ENCODE measurements around the gene FHIT. TPM values are rescaled to one million over a fixed set of nuclear protein-coding genes. Genes with fewer than 3 reads are reported as not detected.

Gene FHIT
- total and polyA plus RNA-seq, 7 donors = 0.98 to 10.4 (median 4.0) TPM

DNA sequence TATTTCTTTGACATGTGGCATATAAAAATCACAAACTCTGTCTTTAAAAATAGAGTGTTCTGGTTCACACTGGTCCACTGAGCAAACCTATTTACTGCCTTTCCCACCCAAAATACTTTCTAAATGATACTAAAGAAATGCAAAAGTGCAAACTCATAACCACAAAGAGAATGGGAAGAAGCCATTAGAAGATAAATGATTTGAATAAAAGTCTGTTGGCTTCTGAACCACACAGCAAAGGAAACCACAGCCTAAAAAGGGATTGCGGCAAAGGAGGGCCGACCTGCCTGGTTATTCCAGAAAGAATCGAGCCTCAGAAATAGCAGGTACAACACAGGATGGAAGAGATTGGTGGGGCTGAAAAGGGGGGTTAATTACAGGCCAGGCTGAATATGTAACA is 599.5 kb downstream of the FHIT start:
- 65 to 78% (median 78%) methylated on average over 3 of the region's 3 CpGs for WGBS, 3 donors
- Histone ChIP-seq H3K9me3 (no peaks in the 10 kb centered on the region), H3K4me1 (no peaks in the 10 kb centered on the region), H3K36me3 (ENCODE audit: insufficient read depth in 1 of 2, low read depth in 1 of 2) (no peaks in the 10 kb centered on the region), H3K27ac (no peak overlapping the region), H3K4me3 (no peak overlapping the region), H3K27me3 (ENCODE audit: insufficient read depth in 3 of 3, low read length in 2 of 3) (no peaks in the 10 kb centered on the region)
- ATAC-seq (no peak), DNase-seq (no peak)
- intact Hi-C loops (cut with DNase I) = no loop called here
- TF ChIP-seq, protein P1, sequence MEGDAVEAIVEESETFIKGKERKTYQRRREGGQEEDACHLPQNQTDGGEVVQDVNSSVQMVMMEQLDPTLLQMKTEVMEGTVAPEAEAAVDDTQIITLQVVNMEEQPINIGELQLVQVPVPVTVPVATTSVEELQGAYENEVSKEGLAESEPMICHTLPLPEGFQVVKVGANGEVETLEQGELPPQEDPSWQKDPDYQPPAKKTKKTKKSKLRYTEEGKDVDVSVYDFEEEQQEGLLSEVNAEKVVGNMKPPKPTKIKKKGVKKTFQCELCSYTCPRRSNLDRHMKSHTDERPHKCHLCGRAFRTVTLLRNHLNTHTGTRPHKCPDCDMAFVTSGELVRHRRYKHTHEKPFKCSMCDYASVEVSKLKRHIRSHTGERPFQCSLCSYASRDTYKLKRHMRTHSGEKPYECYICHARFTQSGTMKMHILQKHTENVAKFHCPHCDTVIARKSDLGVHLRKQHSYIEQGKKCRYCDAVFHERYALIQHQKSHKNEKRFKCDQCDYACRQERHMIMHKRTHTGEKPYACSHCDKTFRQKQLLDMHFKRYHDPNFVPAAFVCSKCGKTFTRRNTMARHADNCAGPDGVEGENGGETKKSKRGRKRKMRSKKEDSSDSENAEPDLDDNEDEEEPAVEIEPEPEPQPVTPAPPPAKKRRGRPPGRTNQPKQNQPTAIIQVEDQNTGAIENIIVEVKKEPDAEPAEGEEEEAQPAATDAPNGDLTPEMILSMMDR (IDR thresholded peaks at IDR 0.05) = no peak

DNA sequence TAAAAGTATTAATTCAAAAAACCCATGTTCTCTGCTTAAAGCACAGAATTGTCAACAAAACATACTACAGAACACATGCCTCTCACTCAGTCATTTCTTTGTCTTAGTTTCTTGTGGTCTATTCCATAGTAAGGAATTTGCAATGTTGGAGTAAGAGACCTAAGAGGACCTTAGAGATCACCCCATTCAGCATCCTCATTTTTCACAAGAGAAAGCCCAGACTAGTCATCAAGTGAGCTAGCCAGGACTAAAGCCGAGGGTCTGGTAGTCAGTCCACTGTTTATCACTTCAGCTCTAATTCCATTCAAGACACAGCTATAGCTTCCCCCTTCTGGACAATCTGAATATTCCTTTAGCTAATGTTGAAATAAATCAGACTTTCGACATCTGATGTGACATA is 601.1 kb downstream of the FHIT start:
- H3K27me3 ChIP-seq (ENCODE audit: insufficient read depth in 3 of 3, low read length in 2 of 3) = no peaks in the 10 kb centered on the region
- no peak for ATAC-seq
- WGBS, 3 donors = 90 to 95% (median 95%) methylated on average over 2 of the region's 2 CpGs
- H3K27ac ChIP-seq = no peak overlapping the region
- H3K4me3 ChIP-seq = no peak overlapping the region
- H3K4me1 ChIP-seq = no peaks in the 10 kb centered on the region
- intact Hi-C loops (cut with DNase I) = no loop called here
- DNase-seq = no peak
- H3K36me3 ChIP-seq (ENCODE audit: insufficient read depth in 1 of 2, low read depth in 1 of 2) = no peaks in the 10 kb centered on the region
- no peaks in the 10 kb centered on the region for H3K9me3 ChIP-seq
- TF ChIP-seq, protein P1 (IDR thresholded peaks at IDR 0.05) = no peak

DNA sequence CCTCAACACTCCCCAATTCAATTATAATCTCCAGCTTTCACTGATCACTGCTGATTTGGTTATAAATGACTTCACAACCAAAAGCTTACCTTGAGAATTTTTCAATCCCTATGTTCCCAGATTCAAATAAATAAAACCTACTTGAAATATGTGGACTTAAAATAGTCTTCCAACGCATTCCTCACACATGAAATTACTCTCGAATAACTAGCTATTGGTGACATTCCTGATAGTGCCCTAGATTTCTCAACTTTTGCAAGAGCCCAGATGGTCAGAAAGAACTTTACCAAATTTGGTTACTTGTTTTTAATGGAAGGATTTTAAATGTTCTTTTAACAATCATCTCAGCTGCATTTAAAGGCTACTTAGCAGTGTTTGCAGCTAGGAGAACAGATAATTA is 605.5 kb downstream of the FHIT start:
- WGBS, 3 donors = 48 to 58% (median 49%) methylated on average over 2 of the region's 2 CpGs
- no peak overlapping the region for H3K27ac ChIP-seq
- TF ChIP-seq, protein P1 (IDR thresholded peaks at IDR 0.05) = no peak
- H3K9me3 ChIP-seq = no peaks in the 10 kb centered on the region
- H3K4me1 ChIP-seq = no peaks in the 10 kb centered on the region
- H3K4me3 ChIP-seq = no peak overlapping the region
- H3K36me3 ChIP-seq (ENCODE audit: insufficient read depth in 1 of 2, low read depth in 1 of 2) = no peaks in the 10 kb centered on the region
- no peak for DNase-seq
- H3K27me3 ChIP-seq (ENCODE audit: insufficient read depth in 3 of 3, low read length in 2 of 3) = no peaks in the 10 kb centered on the region
- no peak for ATAC-seq
- intact Hi-C loops (cut with DNase I) = no loop called here

DNA sequence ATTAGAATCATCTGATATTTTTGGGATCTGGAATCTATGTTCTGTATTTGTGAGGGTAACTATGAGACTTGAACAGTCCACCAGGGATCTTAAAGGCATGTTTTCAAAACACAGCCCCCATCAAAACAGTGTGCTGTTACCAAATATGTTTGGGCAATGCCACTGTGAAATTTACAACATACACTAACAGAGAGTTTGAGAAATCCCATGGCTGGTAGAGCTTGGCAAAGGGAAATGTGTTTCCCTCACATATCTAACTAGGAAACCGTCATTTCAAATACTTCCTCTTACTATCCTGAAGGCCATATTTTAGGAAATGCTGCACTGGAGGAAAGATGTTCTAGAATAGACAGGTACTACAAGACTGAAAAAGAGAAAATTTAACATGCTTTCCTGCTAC is 607.4 kb downstream of the FHIT start:
- H3K27me3 ChIP-seq (ENCODE audit: insufficient read depth in 3 of 3, low read length in 2 of 3) = no peaks in the 10 kb centered on the region
- DNase-seq (no peak), ATAC-seq (no peak)
- WGBS, 3 donors = 73 to 82% (median 75%) methylated on average over 1 of the region's 1 CpG
- H3K36me3 ChIP-seq (ENCODE audit: insufficient read depth in 1 of 2, low read depth in 1 of 2) = no peaks in the 10 kb centered on the region
- H3K4me1 ChIP-seq = no peaks in the 10 kb centered on the region
- H3K4me3 ChIP-seq = no peak overlapping the region
- intact Hi-C loops (cut with DNase I) = no loop called here
- H3K9me3 ChIP-seq = no peaks in the 10 kb centered on the region
- TF ChIP-seq, protein P1 (IDR thresholded peaks at IDR 0.05) = no peak
- no peak overlapping the region for H3K27ac ChIP-seq

DNA sequence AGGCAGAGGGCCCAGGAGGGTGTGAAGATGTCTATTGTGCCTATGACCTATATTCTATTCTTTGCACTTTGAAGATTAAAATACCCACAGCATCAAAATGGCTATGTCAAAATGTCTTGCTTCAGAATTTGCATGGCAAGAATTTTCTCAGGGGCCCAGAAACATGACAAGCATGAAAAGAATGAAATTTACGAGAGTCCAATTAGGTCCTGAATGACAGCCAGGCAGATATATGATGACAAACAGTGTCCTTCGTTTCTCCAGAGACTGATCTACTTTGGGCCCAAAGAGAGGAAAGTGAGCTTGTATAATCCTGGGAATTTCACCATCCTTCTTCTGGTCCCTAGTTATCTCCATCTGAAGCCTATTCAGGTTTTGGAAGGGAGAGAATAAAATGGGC is 609.9 kb downstream of the FHIT start:
- TF ChIP-seq, protein P1 (IDR thresholded peaks at IDR 0.05) = no peak
- H3K27me3 ChIP-seq (ENCODE audit: insufficient read depth in 3 of 3, low read length in 2 of 3) = no peaks in the 10 kb centered on the region
- ATAC-seq = no peak

More for the DNA sequence above, 609.9 kb downstream of the FHIT start:
- no peak overlapping the region for H3K27ac ChIP-seq
- H3K36me3 ChIP-seq (ENCODE audit: insufficient read depth in 1 of 2, low read depth in 1 of 2) = no peaks in the 10 kb centered on the region
- no peak overlapping the region for H3K4me3 ChIP-seq
- intact Hi-C loops (cut with DNase I) = no loop called here
- peaks cover 4% of the 10 kb centered on the region for H3K4me1 ChIP-seq
- 21 to 56% (median 28%) methylated on average over 2 of the region's 2 CpGs for WGBS, 3 donors
- no peak for DNase-seq
- H3K9me3 ChIP-seq = no peaks in the 10 kb centered on the region

Measured in psoas muscle (tissue), 8 donors.